T-cell (primary cell): ENCODE data around the gene PPP1R12A. TPM values are rescaled to one million over a fixed set of nuclear protein-coding genes. Genes with fewer than 3 reads are reported as not detected.

Source experiments
- ATAC-seq, 4 experiments: fragments of 200-7000 bp in 3 of 4; fragments of 150-1000 bp in 1 of 4; cut with Tn5 transposase; replicated peaks in 1 of 4; 1 replicate in 3 of 4; 2 replicates in 1 of 4; pipeline ENCODE4 v1.10.0; 2021; ENCODE audit warnings: moderate library complexity in 3 of 4, mild to moderate bottlenecking in 2 of 4, moderate number of reproducible peaks in 1 of 4
- CTCF ChIA-PET, 2 donors: fragments of 300-600 bp; sonication (Branson Sonifier 250); formaldehyde crosslinking; loops; one replicate each; lab custom pipeline; 2022; ENCODE audit warnings: antibody characterized with exemption in 2 of 2; lab: Charles Lee
- POLR2A ChIA-PET, 2 donors: fragments of 300-600 bp; sonication (Branson Sonifier 250); formaldehyde crosslinking; loops; one replicate each; lab custom pipeline; 2022; ENCODE audit warnings: antibody characterized with exemption in 2 of 2; lab: Charles Lee
- DNase-seq, 35 experiments: peaks; one replicate each; pipeline versions ENCODE4 v3.0.0 to v3.0.0-alpha.2; 2013 to 2023
- H3K27ac ChIP-seq: one replicate; pipeline ENCODE4 v1.5.1; 2013; ENCODE audit warnings: low read length
- H3K27me3 ChIP-seq, 2 experiments: replicated peaks in 1 of 2; 1 replicate in 1 of 2; 2 replicates in 1 of 2; pipeline versions ENCODE4 v1.6.1 to v1.7.0; 2013; ENCODE audit warnings: low read length in 1 of 2, mixed read lengths in 1 of 2; ENCODE audit not compliant: control insufficient read depth in 2 of 2, insufficient read depth in 2 of 2; ENCODE audit errors: extremely low read depth in 1 of 2
- H3K36me3 ChIP-seq, 2 donors: 1 replicate in 1 of 2; 2 replicates in 1 of 2; pipeline versions ENCODE4 v1.6.1 to v1.7.0; 2013; ENCODE audit warnings: low read length in 1 of 2; ENCODE audit not compliant: control insufficient read depth in 2 of 2, insufficient read depth in 1 of 2; ENCODE audit errors: extremely low read depth in 1 of 2
- H3K4me1 ChIP-seq, 2 experiments: 1 replicate in 1 of 2; 2 replicates in 1 of 2; pipeline versions ENCODE4 v1.6.1 to v1.7.0; 2013; ENCODE audit warnings: low read length in 2 of 2, mixed read lengths in 1 of 2; ENCODE audit not compliant: insufficient read depth in 2 of 2, control insufficient read depth in 1 of 2; ENCODE audit errors: extremely low read depth in 1 of 2
- H3K4me3 ChIP-seq, 2 donors: 1 replicate in 1 of 2; 2 replicates in 1 of 2; pipeline versions ENCODE4 v1.5.1 to v1.7.0; 2013; ENCODE audit warnings: mild to moderate bottlenecking in 2 of 2, low read length in 1 of 2, moderate library complexity in 1 of 2; ENCODE audit not compliant: control insufficient read depth in 1 of 2; ENCODE audit errors: extremely low read depth in 1 of 2
- H3K9me3 ChIP-seq: 2 replicates; pipeline ENCODE4 v1.7.0; 2013
- H3K27ac Mint-ChIP-seq, 2 donors: one replicate each; pipeline ENCODE4 v1.8.0; 2020 to 2021; ENCODE audit warnings: mild to moderate bottlenecking in 2 of 2, mixed read lengths in 2 of 2
- H3K27me3 Mint-ChIP-seq, 2 donors: one replicate each; pipeline ENCODE4 v1.8.0; 2021 to 2022; ENCODE audit warnings: mixed read lengths in 2 of 2
- H3K36me3 Mint-ChIP-seq: one replicate; pipeline ENCODE4 v1.8.0; 2021; ENCODE audit warnings: mixed read lengths
- H3K4me1 Mint-ChIP-seq, 3 donors: one replicate each; pipeline ENCODE4 v1.8.0; 2020 to 2022; ENCODE audit warnings: mixed read lengths in 3 of 3, mild to moderate bottlenecking in 1 of 3
- H3K4me3 Mint-ChIP-seq, 3 donors: one replicate each; pipeline ENCODE4 v1.8.0; 2020 to 2022; ENCODE audit warnings: mild to moderate bottlenecking in 3 of 3, mixed read lengths in 3 of 3, moderate library complexity in 3 of 3
- H3K9me3 Mint-ChIP-seq, 3 donors: one replicate each; pipeline ENCODE4 v1.8.0; 2020 to 2022; ENCODE audit warnings: mixed read lengths in 3 of 3
- WGBS: methylation state at CpG from one replicate; pipeline ENCODE4 v1.1.5; 2013; ENCODE audit warnings: missing lambda C conversion rate; ENCODE audit not compliant: insufficient coverage; 5-methylcytosine and 5-hydroxymethylcytosine counted together
- total RNA-seq, 35 experiments: library from RNA in 6 of 35; stranded (reverse) in 6 of 35; fragments of 120-200 nt in 1 of 35; gene quantifications; one replicate each; pipeline versions ENCODE4 v1.2.1 to v1.2.4 and lab custom pipeline; 2013 to 2026

The PPP1R12A gene
- total RNA-seq, 5 donors from 2014 or later (not counting 1 experiment from before 2014, with no cell fraction given): 84.8 to 109 (median 89.5) TPM

DNA sequence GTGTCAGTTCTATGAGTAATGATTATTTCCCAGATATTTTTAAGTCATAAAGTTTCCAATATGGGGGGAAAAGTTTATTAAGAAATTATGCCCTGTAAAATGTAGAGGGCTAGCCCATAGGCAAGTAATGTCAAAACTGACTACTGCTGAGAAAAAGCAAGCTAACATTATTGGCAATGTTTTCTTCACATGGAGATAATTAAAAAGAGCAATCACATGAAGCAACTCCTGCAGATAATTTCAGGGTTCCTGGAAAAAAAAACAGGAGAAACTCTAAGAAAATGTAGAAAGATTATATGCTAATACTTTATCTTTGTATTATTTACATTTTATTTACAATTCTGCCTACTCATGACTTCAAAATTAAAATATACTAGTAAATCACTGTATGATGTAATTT lies 39.8 kb downstream of the PPP1R12A start:
- ATAC-seq (no peak), DNase-seq (no peak)
- ChIA-PET CTCF (interaction anchor here in 1 of 2 donors (1.1 kb wide), 1 partner anchor 11 kb away, joined by 3 read pairs; no protein-coding TSS in a partner anchor), POLR2A (no interaction called here)
- H3K27me3 ChIP-seq: no peaks in the 10 kb centered on the region
- no peaks in the 10 kb centered on the region for H3K9me3 ChIP-seq
- H3K4me1 ChIP-seq: peaks cover 9 to 13% of the 10 kb centered on the region in 2 experiments
- Mint-ChIP-seq H3K4me1 (peaks cover 74 to 78% (median 76%) of the 10 kb centered on the region in 3 donors), H3K27ac (no peak overlapping the region), H3K9me3 (peaks cover 0 to 3% (median 0%) of the 10 kb centered on the region in 3 donors), H3K4me3 (no peak overlapping the region), H3K27me3 (no peaks in the 10 kb centered on the region), H3K36me3 (peaks cover 25% of the 10 kb centered on the region)
- H3K4me3 ChIP-seq: no peak overlapping the region
- H3K27ac ChIP-seq: no peak overlapping the region
- H3K36me3 ChIP-seq: no peaks in the 10 kb centered on the region

- Histone ChIP-seq H3K27me3 (no peaks in the 10 kb centered on the region), H3K36me3 (no peaks in the 10 kb centered on the region), H3K4me3 (no peak overlapping the region), H3K9me3 (no peaks in the 10 kb centered on the region), H3K27ac (no peak overlapping the region), H3K4me1 (peaks cover 5 to 13% of the 10 kb centered on the region in 2 experiments)
- 100% methylated on average over 1 of the region's 2 CpGs for WGBS
- Mint-ChIP-seq H3K4me1 (peaks cover 76 to 81% (median 78%) of the 10 kb centered on the region in 3 donors), H3K36me3 (peaks cover 14% of the 10 kb centered on the region), H3K27me3 (no peaks in the 10 kb centered on the region), H3K27ac (peak overlapping the region in 1 of 2 donors; percentile 33), H3K4me3 (no peak overlapping the region), H3K9me3 (peaks cover 0 to 3% (median 0%) of the 10 kb centered on the region in 3 donors)
- ATAC-seq: no peak
- no peak for DNase-seq
- CTCF ChIA-PET: interaction anchor here in 1 of 2 donors (0.6 to 0.9 kb wide), 2 partner anchors 20 to 40 kb away, joined by 3 to 5 read pairs; no protein-coding TSS in a partner anchor
- POLR2A ChIA-PET: no interaction called here
Observed at GRCh38 chr12:79891506-79892162, 43.3 kb downstream of the PPP1R12A start.

- Mint-ChIP-seq H3K36me3 (peaks cover 10% of the 10 kb centered on the region), H3K27ac (peak overlapping the region; percentile 17 to 40), H3K27me3 (no peaks in the 10 kb centered on the region), H3K4me3 (no peak overlapping the region), H3K4me1 (peaks cover 70 to 76% (median 74%) of the 10 kb centered on the region in 3 donors), H3K9me3 (peaks cover 0 to 3% (median 0%) of the 10 kb centered on the region in 3 donors)
- no CpG with 5 or more reads among the region's 1 CpG for WGBS
- H3K27ac ChIP-seq: no peak overlapping the region
- no peak for DNase-seq
- POLR2A ChIA-PET: interaction anchor here in 1 of 2 donors (0.5 kb wide), 1 partner anchor 18 kb away, joined by 3 read pairs; no protein-coding TSS in a partner anchor
- H3K4me3 ChIP-seq: no peak overlapping the region
- H3K36me3 ChIP-seq: no peaks in the 10 kb centered on the region
- H3K27me3 ChIP-seq: no peaks in the 10 kb centered on the region
- CTCF ChIA-PET: interaction anchor here (0.6 to 2.8 kb wide), 4 partner anchors 9 to 382 kb away, joined by 3 to 15 read pairs (median 6); no protein-coding TSS in a partner anchor
- no peaks in the 10 kb centered on the region for H3K9me3 ChIP-seq
- ATAC-seq: no peak
- peaks cover 4 to 16% of the 10 kb centered on the region in 2 experiments for H3K4me1 ChIP-seq
Observed at GRCh38 chr12:79887890-79888289, 47.0 kb downstream of the PPP1R12A start.

DNA sequence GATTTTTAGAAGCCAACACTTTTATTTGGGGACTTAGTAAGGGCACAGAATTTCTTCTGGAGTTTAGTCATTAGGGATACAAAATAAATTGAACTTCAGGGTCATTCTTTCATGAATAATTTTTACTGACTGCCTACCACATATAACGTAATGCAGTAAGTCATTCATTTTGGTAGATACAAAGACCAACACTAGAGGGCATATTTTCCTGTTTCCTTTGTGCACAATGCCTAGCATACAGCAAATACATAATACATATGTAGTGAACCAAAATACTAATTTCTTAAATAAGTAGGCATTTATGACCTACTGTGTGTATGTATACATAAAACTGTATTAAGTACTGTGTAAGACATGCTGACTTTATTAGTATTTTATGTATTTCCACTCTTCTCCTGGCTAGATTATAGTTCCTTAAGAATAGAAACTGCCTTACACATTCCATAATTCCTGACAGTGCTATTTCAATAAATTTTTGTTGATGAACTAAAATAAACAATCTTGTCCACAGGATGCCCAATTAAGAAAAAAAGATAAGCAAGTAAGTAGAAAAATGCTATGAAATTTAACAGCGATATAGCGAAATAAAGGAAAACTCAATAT lies 47.9 kb downstream of the PPP1R12A start:
- peak in 1 of 35 experiments; percentile 67 for DNase-seq

GRCh38 chr12:79885911-79886490 lies 48.9 kb downstream of the PPP1R12A start:
- H3K4me1 Mint-ChIP-seq: peaks cover 78 to 85% (median 83%) of the 10 kb centered on the region in 3 donors
- no CpG with 5 or more reads among the region's 3 CpGs for WGBS

More for the DNA sequence above, 47.9 kb downstream of the PPP1R12A start:
- ChIA-PET CTCF (interaction anchor here in 1 of 2 donors (0.7 to 2.8 kb wide), 4 partner anchors 17 to 383 kb away, joined by 3 to 15 read pairs (median 5); no protein-coding TSS in a partner anchor), POLR2A (no interaction called here)
- no CpG with 5 or more reads among the region's 3 CpGs for WGBS
- Histone ChIP-seq H3K27ac (no peak overlapping the region), H3K4me1 (peaks cover 8 to 19% of the 10 kb centered on the region in 2 experiments), H3K9me3 (no peaks in the 10 kb centered on the region), H3K36me3 (no peaks in the 10 kb centered on the region), H3K4me3 (no peak overlapping the region), H3K27me3 (no peaks in the 10 kb centered on the region)
- H3K27ac Mint-ChIP-seq: no peak overlapping the region
- H3K4me1 Mint-ChIP-seq: peaks cover 76 to 83% (median 81%) of the 10 kb centered on the region in 3 donors
- H3K9me3 Mint-ChIP-seq: peaks cover 0 to under 1% (median 0%) of the 10 kb centered on the region in 3 donors
- no peaks in the 10 kb centered on the region for H3K27me3 Mint-ChIP-seq
- peak; percentile 54 to 78 (median 72) for ATAC-seq
- no peak overlapping the region for H3K4me3 Mint-ChIP-seq
- H3K36me3 Mint-ChIP-seq: peaks cover 8% of the 10 kb centered on the region

More at GRCh38 chr12:79885911-79886490, 48.9 kb downstream of the PPP1R12A start:
- Mint-ChIP-seq H3K27ac (no peak overlapping the region), H3K27me3 (no peaks in the 10 kb centered on the region), H3K9me3 (no peaks in the 10 kb centered on the region), H3K4me3 (no peak overlapping the region), H3K36me3 (no peaks in the 10 kb centered on the region)
- H3K27me3 ChIP-seq: no peaks in the 10 kb centered on the region
- ChIA-PET POLR2A (no interaction called here), CTCF (interaction anchor here in 1 of 2 donors (0.6 to 2.8 kb wide), 6 partner anchors 18 to 384 kb away, joined by 3 to 15 read pairs (median 5); partner anchors contain the start of gene PPP1R12A)
- H3K9me3 ChIP-seq: no peaks in the 10 kb centered on the region
- H3K4me3 ChIP-seq: no peak overlapping the region
- ATAC-seq (no peak), DNase-seq (no peak)
- H3K27ac ChIP-seq: no peak overlapping the region
- peaks cover 17 to 29% of the 10 kb centered on the region in 2 experiments for H3K4me1 ChIP-seq
- H3K36me3 ChIP-seq: no peaks in the 10 kb centered on the region
